OCI-LY1 (cell line): ENCODE data around the gene SLC25A45.
"Not testable (repeated sequence)": the region's sequence is repeated elsewhere in the genome, so short reads cannot be mapped to it uniquely, and the experiment has no call there.

Source experiments
- H2AFZ ChIP-seq: fragments of 200-600 bp; sonication (generic), shearing (Covaris generic); 2 replicates; pipeline ENCODE4 v1.6.0; 2014; ENCODE audit warnings: antibody characterized with exemption, mild to moderate bottlenecking, low read length
- H3F3A ChIP-seq: fragments of 200-600 bp; sonication (generic), shearing (Covaris generic); 2 replicates; pipeline ENCODE4 v1.6.0; 2014; ENCODE audit warnings: mild to moderate bottlenecking, antibody characterized with exemption, low read length, moderate library complexity; ENCODE audit not compliant: insufficient read depth
- H3K27ac ChIP-seq: fragments of 200-600 bp; sonication (generic); 2 replicates; pipeline ENCODE4 v1.5.1; 2014; ENCODE audit warnings: low read length, mixed run types, mild to moderate bottlenecking, low read depth; ENCODE audit not compliant: poor library complexity, severe bottlenecking
- H3K27me3 ChIP-seq: fragments of 200-600 bp; sonication (generic); 2 replicates; pipeline ENCODE4 v1.6.0; 2014; ENCODE audit warnings: antibody characterized with exemption, mild to moderate bottlenecking, low read length, moderate library complexity; ENCODE audit not compliant: insufficient read depth
- H3K36me3 ChIP-seq: fragments of 200-600 bp; sonication (generic); 2 replicates; pipeline ENCODE4 v1.6.1; 2014; ENCODE audit warnings: mild to moderate bottlenecking, antibody characterized with exemption, low read length, moderate library complexity, mixed read lengths; ENCODE audit not compliant: insufficient read depth
- H3K4me1 ChIP-seq: fragments of 200-600 bp; sonication (generic); 2 replicates; pipeline ENCODE4 v1.5.1; 2014; ENCODE audit warnings: mild to moderate bottlenecking, low read length, moderate library complexity; ENCODE audit not compliant: insufficient read depth, severe bottlenecking
- H3K4me2 ChIP-seq: fragments of 200-600 bp; sonication (generic), shearing (Covaris generic); 2 replicates; pipeline ENCODE4 v1.6.1; 2014; ENCODE audit warnings: low read length
- H3K4me3 ChIP-seq: fragments of 200-600 bp; sonication (generic); 2 replicates; pipeline ENCODE4 v1.5.1; 2014; ENCODE audit warnings: low read length, low read depth, mild to moderate bottlenecking, mixed read lengths; ENCODE audit not compliant: poor library complexity, severe bottlenecking
- H3K79me2 ChIP-seq: fragments of 200-600 bp; shearing (Covaris generic); 2 replicates; pipeline ENCODE4 v1.6.1; 2016; ENCODE audit warnings: mixed run types, low read length, mixed read lengths; ENCODE audit not compliant: insufficient read depth
- H3K9ac ChIP-seq: fragments of 200-600 bp; sonication (generic), shearing (Covaris generic); 2 replicates; pipeline ENCODE4 v1.6.1; 2014; ENCODE audit warnings: mild to moderate bottlenecking, low read length, mixed read lengths
- H3K9me2 ChIP-seq: fragments of 200-600 bp; sonication (generic), shearing (Covaris generic); 2 replicates; pipeline ENCODE4 v1.6.1; 2014; ENCODE audit warnings: low read depth, mild to moderate bottlenecking, low read length, mixed read lengths
- H3K9me3 ChIP-seq: fragments of 200-600 bp; shearing (Covaris generic); 2 replicates; pipeline ENCODE4 v1.6.1; 2014; ENCODE audit warnings: low read length, mixed read lengths
- H4K20me1 ChIP-seq: fragments of 200-600 bp; sonication (generic), shearing (Covaris generic); 2 replicates; pipeline ENCODE4 v1.6.0; 2016; ENCODE audit warnings: mild to moderate bottlenecking, low read length; ENCODE audit not compliant: insufficient read depth
- EZH2 ChIP-seq: fragments of 200-600 bp; sonication (generic), shearing (Covaris generic); IDR thresholded peaks from 2 replicates; pipeline ENCODE4 v1.8.0; 2017; ENCODE audit warnings: borderline replicate concordance, mixed run types, mild to moderate bottlenecking, antibody characterized with exemption, low read length, moderate library complexity, mixed read lengths
- TF ChIP-seq, protein P1 (sequence below): fragments of 200-600 bp; sonication (generic), shearing (Covaris generic); IDR thresholded peaks from 2 replicates; pipeline ENCODE4 v1.5.1; 2017; ENCODE audit warnings: mild to moderate bottlenecking, antibody characterized with exemption, low read length, moderate library complexity, mixed read lengths

SLC25A45 gene

GRCh38 chr11:65334696-65335295 is 47.6 kb downstream of the SLC25A45 start:
- H3K9ac ChIP-seq: peak overlapping the region; percentile 85
- H3K27me3 ChIP-seq: no peaks in the 10 kb centered on the region
- no peaks in the 10 kb centered on the region for H3K9me3 ChIP-seq
- peak overlapping the region; percentile 78 for H3K4me3 ChIP-seq
- H4K20me1 ChIP-seq: peaks cover 3% of the 10 kb centered on the region; the same call in 1 of the 2 replicates
- H3K9me2 ChIP-seq: no peaks in the 10 kb centered on the region
- no peak for TF ChIP-seq EZH2
- TF ChIP-seq, protein P1, sequence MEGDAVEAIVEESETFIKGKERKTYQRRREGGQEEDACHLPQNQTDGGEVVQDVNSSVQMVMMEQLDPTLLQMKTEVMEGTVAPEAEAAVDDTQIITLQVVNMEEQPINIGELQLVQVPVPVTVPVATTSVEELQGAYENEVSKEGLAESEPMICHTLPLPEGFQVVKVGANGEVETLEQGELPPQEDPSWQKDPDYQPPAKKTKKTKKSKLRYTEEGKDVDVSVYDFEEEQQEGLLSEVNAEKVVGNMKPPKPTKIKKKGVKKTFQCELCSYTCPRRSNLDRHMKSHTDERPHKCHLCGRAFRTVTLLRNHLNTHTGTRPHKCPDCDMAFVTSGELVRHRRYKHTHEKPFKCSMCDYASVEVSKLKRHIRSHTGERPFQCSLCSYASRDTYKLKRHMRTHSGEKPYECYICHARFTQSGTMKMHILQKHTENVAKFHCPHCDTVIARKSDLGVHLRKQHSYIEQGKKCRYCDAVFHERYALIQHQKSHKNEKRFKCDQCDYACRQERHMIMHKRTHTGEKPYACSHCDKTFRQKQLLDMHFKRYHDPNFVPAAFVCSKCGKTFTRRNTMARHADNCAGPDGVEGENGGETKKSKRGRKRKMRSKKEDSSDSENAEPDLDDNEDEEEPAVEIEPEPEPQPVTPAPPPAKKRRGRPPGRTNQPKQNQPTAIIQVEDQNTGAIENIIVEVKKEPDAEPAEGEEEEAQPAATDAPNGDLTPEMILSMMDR: no peak
- peak overlapping the region; percentile 100 for H3K4me2 ChIP-seq
- peaks cover 6% of the 10 kb centered on the region for H3F3A ChIP-seq
- H3K36me3 ChIP-seq: peaks cover 15% of the 10 kb centered on the region; the same call in 1 of the 2 replicates
- no peak overlapping the region for H2AFZ ChIP-seq
- peaks cover 25% of the 10 kb centered on the region for H3K4me1 ChIP-seq
- H3K79me2 ChIP-seq: peaks cover 41% of the 10 kb centered on the region
- H3K27ac ChIP-seq: peak overlapping the region; percentile 8

GRCh38 chr11:65332591-65332990 is 49.9 kb downstream of the SLC25A45 start:
- not testable (repeated sequence) for H3K9me2 ChIP-seq, H3K9me3 ChIP-seq, H3K9ac ChIP-seq, H3K27ac ChIP-seq, H3K4me2 ChIP-seq, H3K36me3 ChIP-seq, H4K20me1 ChIP-seq, H3K4me3 ChIP-seq, H3F3A ChIP-seq, H3K27me3 ChIP-seq, H2AFZ ChIP-seq
- Histone ChIP-seq H3K79me2 (peaks cover 25% of the 10 kb centered on the region), H3K4me1 (peaks cover 23% of the 10 kb centered on the region)

- H3K27ac ChIP-seq: no peak overlapping the region
- no peak overlapping the region for H3K4me3 ChIP-seq
- H2AFZ ChIP-seq: no peak overlapping the region
These were observed 51.9 kb downstream of the SLC25A45 start for GRCh38 chr11:65330544-65330943.

More at GRCh38 chr11:65330544-65330943, 51.9 kb downstream of the SLC25A45 start:
- Histone ChIP-seq H3K9me3 (no peaks in the 10 kb centered on the region), H3K4me1 (peaks cover 23% of the 10 kb centered on the region), H3K4me2 (no peak overlapping the region), H3K79me2 (peaks cover 16% of the 10 kb centered on the region), H3F3A (peaks cover 6% of the 10 kb centered on the region), H4K20me1 (no peaks in the 10 kb centered on the region), H3K9ac (no peak overlapping the region), H3K36me3 (no peaks in the 10 kb centered on the region), H3K9me2 (no peaks in the 10 kb centered on the region), H3K27me3 (no peaks in the 10 kb centered on the region)
- TF ChIP-seq, protein P1: no peak
- no peak for TF ChIP-seq EZH2
